ENCODE measurements around the gene ZNF77.

ZNF77 gene

DNA sequence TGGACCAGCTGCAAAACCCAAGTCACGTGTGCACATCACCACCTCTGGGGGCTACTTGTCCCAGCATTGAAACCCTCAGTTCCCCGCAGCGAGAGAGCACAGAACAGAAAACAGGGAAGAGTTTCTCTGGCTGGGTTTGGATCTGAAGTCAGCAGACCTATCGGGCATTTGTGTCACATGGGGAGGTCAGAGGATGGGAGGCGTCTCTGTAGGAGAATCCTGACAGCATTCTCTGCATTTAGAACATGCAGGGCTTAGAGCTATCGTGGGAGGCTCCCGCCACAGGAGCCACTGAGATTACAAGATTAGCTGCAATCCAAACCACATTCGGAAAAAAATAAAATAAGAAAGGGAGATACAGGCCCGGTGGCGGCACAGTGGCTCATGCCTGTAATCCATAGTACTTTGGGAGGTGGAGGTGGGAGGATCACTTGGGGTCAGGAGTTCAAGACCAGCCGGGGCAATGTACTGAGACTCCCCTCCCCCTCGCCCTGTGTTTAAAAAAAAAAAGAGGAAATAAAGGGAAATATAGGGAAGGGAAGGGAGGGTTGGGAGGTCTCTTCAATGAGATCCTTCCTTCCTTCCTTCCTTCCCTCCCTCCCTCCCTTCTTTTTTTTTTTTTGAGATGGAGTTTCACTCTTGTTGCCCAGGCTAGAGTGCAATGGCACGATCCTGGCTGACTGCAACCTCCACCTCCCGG lies 29.7 kb upstream of the ZNF77 start:
- Histone ChIP-seq H3K9me3 (ENCODE audit: control insufficient read depth, insufficient read depth, low read depth, low read length) (no peaks in the 10 kb centered on the region), H3K4me3 (ENCODE audit: low read depth, low read length) (no peak overlapping the region), H3K4me1 (ENCODE audit: control insufficient read depth, insufficient read depth, low read length) (no peaks in the 10 kb centered on the region; the same call in 1 of the 2 replicates), H3K36me3 (ENCODE audit: control insufficient read depth in 2 of 2, insufficient read depth in 1 of 2, low read length in 2 of 2) (no peaks in the 10 kb centered on the region), H3K27ac (ENCODE audit: extremely low read depth, low read depth, low read length) (no peak overlapping the region)
- CTCF ChIA-PET: interaction anchor here (0.9 kb wide), 1 partner anchor 101 kb away, joined by 3 read pairs; no protein-coding TSS in a partner anchor
- POLR2A ChIA-PET: interaction anchor here (1.7 kb wide), 1 partner anchor 61 kb away, joined by 5 read pairs; no protein-coding TSS in a partner anchor
- TF ChIP-seq ZFP3 (tag by site-specific recombination; IDR thresholded peaks at IDR 0.05; ENCODE audit: low read depth): no peak
- TF ChIP-seq FEZF1 (tag by site-specific recombination; IDR thresholded peaks at IDR 0.05): no peak
- peak; percentile 65 for TF ChIP-seq WT1 (tag by site-specific recombination; IDR thresholded peaks at IDR 0.05)
- TF ChIP-seq ZNF394 (tag by site-specific recombination; IDR thresholded peaks at IDR 0.05; ENCODE audit: borderline replicate concordance): 0 out of 2 replicates have a peak, but pooled peaks have one; percentile 21
- no peak for TF ChIP-seq SETDB1 (IDR thresholded peaks at IDR 0.05; ENCODE audit: insufficient read length, low read length)
- peak; percentile 65 for TF ChIP-seq EGR2 (tag by site-specific recombination; IDR thresholded peaks at IDR 0.05; ENCODE audit: low read depth)
- no peak for TF ChIP-seq ZNF311 (tag by site-specific recombination; IDR thresholded peaks at IDR 0.05; ENCODE audit: borderline replicate concordance)
- TF ChIP-seq ZBTB7A (tag by site-specific recombination; IDR thresholded peaks at IDR 0.05; ENCODE audit: low read depth): no peak
- TF ChIP-seq ZFHX2 (tag by site-specific recombination; conservative IDR thresholded peaks at IDR 0.05): peak; percentile 40
- peak; percentile 54; the same call in 1 of the 2 replicates for TF ChIP-seq GLIS1 (tag by site-specific recombination; IDR thresholded peaks at IDR 0.05)
- peak; percentile 58 for TF ChIP-seq OSR2 (tag by site-specific recombination; IDR thresholded peaks at IDR 0.05)

DNA sequence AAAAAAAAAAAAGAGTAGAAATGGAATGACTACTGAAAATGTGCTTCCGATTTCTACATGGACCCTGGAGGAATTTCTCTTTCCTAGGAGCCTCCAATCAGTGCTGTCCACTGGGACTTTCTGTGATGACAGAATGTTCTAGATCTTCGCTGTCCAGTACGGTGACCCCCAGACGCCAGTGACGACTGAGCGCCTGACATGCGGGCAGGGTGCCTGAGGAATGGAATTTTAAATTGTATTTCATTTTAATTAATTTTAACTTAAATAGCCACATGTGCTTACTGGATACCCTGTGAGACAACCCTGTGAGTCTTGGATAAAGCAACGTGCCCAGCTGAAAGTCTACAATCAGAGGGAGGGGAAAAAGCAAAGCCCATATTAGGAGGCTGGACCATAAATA lies 28.5 kb upstream of the ZNF77 start:
- Histone ChIP-seq H3K27ac (ENCODE audit: extremely low read depth, low read depth, low read length) (no peak overlapping the region), H3K36me3 (ENCODE audit: control insufficient read depth in 2 of 2, insufficient read depth in 1 of 2, low read length in 2 of 2) (no peaks in the 10 kb centered on the region), H3K4me1 (ENCODE audit: control insufficient read depth, insufficient read depth, low read length) (peaks cover 8% of the 10 kb centered on the region), H3K9me3 (ENCODE audit: control insufficient read depth, insufficient read depth, low read depth, low read length) (no peaks in the 10 kb centered on the region), H3K4me3 (ENCODE audit: low read depth, low read length) (no peak overlapping the region)
- CTCF ChIA-PET: interaction anchor here (0.6 kb wide), 1 partner anchor 75 kb away, joined by 4 read pairs; no protein-coding TSS in a partner anchor
- POLR2A ChIA-PET: interaction anchor here (1.0 to 1.1 kb wide), 2 partner anchors 10 to 81 kb away, joined by 3 to 6 read pairs; no protein-coding TSS in a partner anchor
- TF ChIP-seq ZSCAN16 (tag by site-specific recombination; IDR thresholded peaks at IDR 0.05) (no peak), ZNF777 (tag by site-specific recombination; IDR thresholded peaks at IDR 0.05; ENCODE audit: borderline replicate concordance) (no peak), SP3 (tag by site-specific recombination; IDR thresholded peaks at IDR 0.05) (no peak), GLIS1 (tag by site-specific recombination; IDR thresholded peaks at IDR 0.05) (no peak), ZFHX2 (tag by site-specific recombination; conservative IDR thresholded peaks at IDR 0.05) (no peak), YY1 (tag by site-specific recombination; IDR thresholded peaks at IDR 0.05) (no peak), ZEB2 (tag by site-specific recombination; IDR thresholded peaks at IDR 0.05) (no peak), ZNF510 (tag by site-specific recombination; IDR thresholded peaks at IDR 0.05; ENCODE audit: insufficient replicate concordance) (no peak), ZNF629 (tag by site-specific recombination; IDR thresholded peaks at IDR 0.05) (no peak), ZNF48 (tag by site-specific recombination; IDR thresholded peaks at IDR 0.05) (no peak), ZNF776 (tag by site-specific recombination; IDR thresholded peaks at IDR 0.05; ENCODE audit: borderline replicate concordance) (no peak), ZNF335 (tag by site-specific recombination; conservative IDR thresholded peaks at IDR 0.05) (no peak)
- TF ChIP-seq, protein P1, sequence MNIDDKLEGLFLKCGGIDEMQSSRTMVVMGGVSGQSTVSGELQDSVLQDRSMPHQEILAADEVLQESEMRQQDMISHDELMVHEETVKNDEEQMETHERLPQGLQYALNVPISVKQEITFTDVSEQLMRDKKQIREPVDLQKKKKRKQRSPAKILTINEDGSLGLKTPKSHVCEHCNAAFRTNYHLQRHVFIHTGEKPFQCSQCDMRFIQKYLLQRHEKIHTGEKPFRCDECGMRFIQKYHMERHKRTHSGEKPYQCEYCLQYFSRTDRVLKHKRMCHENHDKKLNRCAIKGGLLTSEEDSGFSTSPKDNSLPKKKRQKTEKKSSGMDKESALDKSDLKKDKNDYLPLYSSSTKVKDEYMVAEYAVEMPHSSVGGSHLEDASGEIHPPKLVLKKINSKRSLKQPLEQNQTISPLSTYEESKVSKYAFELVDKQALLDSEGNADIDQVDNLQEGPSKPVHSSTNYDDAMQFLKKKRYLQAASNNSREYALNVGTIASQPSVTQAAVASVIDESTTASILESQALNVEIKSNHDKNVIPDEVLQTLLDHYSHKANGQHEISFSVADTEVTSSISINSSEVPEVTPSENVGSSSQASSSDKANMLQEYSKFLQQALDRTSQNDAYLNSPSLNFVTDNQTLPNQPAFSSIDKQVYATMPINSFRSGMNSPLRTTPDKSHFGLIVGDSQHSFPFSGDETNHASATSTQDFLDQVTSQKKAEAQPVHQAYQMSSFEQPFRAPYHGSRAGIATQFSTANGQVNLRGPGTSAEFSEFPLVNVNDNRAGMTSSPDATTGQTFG (tag by site-specific recombination; IDR thresholded peaks at IDR 0.05; ENCODE audit: borderline replicate concordance): no peak

Data from HEK293 (cell line).